HG02840 (cell line): Measurements from ENCODE around the gene FEZ2.

ENCODE experiments used
- ATAC-seq: cut with Tn5 transposase; IDR thresholded peaks from one replicate; pipeline ENCODE4 v1.9.1; 2021; ENCODE audit warnings: mild to moderate bottlenecking, moderate library complexity, moderate number of reproducible peaks; ENCODE audit not compliant: unreplicated experiment, low FRiP score

FEZ2 gene

GRCh38 chr2:36587556-36587955 lies 10.4 kb downstream of the FEZ2 start:
- ATAC-seq = no peak

DNA sequence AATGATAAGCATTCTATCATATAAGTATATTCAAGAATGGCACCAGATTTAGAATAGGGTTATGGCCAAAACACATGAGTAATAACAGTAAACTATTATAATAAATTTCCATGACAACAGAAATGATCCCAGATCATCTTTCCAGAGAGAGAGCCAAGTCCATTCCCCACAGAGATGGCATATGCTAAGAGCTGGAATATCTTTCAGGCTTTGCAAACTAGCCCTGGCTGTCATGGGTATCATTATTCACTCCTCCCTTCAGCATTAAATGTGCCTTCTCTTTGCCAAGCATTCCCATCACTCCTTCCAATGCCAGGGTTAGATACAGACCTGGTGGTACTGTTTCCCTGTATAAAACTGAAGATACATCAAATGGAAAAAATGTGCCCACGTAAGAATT lies 10.9 kb downstream of the FEZ2 start:
- no peak for ATAC-seq

DNA sequence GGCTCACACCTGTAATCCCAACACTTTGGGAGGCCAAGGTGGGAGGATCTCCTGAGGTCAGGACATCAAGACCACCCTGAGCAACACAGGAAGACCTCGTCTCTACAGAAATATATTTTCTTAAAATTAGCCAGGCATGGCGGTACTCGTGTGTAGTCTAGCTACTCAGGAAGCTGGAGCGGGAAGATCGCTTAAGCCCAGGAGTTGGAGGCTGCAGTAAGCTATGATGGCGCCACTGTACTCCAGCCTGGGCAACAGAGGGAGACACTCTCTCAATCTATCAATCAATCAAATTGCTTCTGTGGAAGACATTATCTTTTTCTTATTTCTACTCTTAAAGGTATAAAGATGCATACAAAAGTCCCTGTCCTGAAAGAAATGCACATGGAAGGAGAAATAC lies 11.3 kb downstream of the FEZ2 start:
- no peak for ATAC-seq

GRCh38 chr2:36584148-36584794 lies 13.7 kb downstream of the FEZ2 start:
- ATAC-seq = no peak

DNA sequence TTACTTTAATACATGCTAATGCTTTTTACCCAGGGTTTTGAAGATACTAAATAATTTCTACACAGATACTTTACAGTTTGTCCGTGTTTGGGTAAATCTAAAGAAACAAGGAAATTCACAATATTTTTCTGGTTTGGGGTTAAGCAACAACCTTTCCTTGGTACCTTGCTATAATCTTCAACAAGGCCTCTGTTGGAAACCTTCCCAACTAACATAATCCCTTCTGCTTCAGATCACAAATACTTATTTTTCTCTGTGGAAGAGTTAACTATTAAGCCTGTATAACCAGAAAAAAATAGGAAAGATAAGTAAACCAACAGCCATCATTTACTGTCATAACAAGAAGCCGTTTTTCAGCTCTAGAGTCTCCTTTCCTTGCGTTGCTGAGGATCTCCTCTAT lies 15.0 kb downstream of the FEZ2 start:
- no peak for ATAC-seq

GRCh38 chr2:36582538-36582937 lies 15.4 kb downstream of the FEZ2 start:
- ATAC-seq = no peak

GRCh38 chr2:36579297-36579664 lies 18.7 kb downstream of the FEZ2 start:
- ATAC-seq = no peak

DNA sequence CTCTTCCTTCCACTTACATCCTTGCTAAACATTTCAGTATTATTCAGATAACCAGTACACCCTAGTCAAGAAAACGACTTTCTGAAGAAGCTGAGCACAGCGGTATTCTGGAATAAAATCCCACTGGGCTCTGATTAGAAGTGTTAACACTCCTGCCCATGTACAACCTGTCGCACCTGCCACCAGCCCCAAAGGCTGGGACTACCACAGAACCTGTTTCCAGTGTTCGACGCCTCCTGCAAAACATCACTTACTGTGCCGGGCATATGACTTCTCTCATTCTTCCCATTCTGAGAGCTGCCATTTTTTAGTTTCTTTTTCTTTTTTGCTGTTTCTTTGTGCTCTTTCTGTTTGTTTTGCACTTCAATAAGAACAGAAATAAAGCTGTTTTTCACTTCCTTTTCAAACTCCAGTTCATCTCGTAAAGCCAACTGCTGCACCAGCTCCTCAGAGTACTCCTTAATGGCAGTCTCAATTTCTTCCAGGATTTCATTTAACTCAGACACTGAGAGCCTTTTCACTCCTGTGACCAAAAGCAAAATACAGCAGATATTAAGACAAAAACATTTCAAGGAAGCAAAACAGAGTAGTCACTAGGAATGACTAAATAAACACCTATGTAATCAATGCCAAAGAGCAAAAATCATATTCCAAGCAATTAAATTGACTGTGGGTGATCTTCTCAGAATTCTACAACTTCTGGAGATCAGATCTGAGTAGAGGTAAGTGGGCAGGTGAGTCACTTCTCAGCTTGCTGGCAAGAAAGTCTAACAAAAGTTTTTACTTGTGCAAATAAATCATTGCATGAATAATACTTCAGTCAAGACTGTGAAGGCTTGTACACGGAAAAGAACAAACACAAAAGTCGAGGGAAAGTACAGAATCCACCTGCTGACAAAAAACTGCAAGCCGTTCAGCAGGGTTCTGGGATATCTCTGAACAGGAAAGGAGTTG lies 19.3 kb downstream of the FEZ2 start:
- no peak for ATAC-seq

- ATAC-seq = no peak
Measured at GRCh38 chr2:36577884-36578283, 20.1 kb downstream of the FEZ2 start.

DNA sequence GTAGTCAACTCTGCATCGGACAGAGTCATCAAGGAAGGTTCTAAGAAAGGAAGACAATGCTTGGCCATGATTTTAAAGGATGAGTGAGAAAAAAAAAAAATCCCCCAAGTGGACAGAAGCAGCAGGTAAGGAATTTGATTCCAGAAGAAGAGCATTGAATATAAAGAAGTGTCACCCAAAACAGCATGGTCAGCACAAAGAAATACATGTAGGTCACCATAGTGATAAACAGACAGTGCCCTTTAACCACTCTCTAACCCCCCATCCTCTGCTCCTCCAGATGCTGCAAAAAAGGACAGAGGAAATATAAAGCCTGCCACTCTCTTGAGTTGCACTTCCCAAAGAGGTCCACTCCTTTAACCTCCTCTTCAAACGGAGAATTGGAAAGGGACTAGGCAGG lies 23.4 kb downstream of the FEZ2 start:
- ATAC-seq = no peak

GRCh38 chr2:36573165-36573564 lies 24.8 kb downstream of the FEZ2 start:
- ATAC-seq = no peak

DNA sequence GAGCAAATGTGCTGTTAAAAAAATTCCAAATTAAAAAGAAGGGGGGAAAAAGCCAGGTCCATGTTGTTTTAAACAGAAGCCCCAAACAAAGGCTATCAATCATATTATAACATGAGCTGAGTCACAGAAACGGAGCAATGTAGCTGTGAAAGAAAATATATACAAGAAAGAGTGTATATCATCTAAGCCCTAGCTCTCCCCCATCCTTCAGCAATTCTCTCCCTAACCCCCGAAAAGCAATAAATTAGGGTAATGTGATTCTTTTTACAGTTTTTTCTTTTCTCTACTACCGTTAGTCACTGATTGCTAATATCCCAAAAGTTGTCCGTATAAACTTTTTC lies 25.3 kb downstream of the FEZ2 start:
- ATAC-seq = no peak

DNA sequence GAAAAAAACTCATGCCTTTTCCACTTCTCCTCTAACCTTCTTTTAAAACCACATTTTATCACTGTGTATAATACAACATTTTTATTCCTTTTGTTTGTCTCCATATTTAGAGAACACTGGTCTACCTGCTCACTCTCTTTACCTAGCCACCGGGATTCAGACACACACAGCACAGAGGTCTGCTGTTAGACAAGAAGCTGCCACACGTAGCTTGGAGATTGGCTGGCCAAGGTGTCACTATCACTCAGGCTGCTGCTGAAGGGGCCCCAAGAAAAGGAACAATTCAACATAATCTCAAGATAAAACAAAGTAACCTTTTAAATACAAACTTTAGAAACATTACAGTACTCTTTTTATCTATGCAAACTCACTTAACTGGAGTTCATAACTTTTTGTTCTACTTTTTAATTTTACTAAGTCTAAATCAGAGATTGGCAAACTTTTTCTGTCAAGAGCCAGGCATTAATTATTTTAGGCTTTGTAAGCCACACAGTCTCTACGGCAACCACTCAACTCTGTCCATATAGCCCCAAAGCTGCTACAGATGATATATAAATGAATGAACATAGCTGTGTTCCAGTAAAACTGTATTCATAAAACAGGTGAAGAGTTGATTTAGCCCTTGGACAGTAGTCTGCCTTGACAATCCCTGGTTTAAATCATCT lies 25.8 kb downstream of the FEZ2 start:
- no peak for ATAC-seq

- ATAC-seq = no peak
Measured at GRCh38 chr2:36570416-36570815, 27.6 kb downstream of the FEZ2 start.

GRCh38 chr2:36569267-36569856 lies 28.6 kb downstream of the FEZ2 start:
- ATAC-seq = no peak

DNA sequence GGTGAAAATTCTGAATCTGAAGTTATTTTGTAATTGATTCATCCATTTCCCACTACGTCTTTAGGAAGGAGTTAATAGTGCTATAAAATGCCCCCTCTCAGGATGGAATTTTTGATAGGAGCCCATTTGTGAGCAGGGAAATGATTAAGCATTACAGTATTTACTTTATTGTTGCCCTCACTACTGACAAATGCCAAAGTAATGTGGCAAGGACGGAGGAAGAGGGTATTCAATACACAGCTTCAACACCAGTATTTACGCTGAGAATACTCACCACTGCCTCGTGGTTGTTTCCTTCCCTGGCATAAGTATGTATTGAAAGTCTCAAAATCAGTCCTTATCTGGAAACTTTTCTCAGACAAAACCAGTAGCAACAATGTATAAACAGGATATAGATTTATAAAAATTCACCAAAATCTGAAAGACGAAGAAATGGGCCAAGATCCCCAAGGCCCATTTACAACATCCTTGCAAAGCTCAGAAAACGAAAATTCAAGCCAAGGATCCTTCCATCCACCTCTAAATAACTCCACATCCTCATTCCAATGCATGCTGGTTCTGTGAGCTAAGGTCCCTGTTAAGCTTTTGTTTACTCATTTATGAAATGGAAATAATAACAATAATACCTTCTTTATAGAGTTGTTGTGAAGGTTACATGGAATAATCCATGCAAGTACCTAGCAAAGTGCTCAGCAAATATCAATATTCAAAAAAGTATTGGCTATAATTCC lies 29.3 kb downstream of the FEZ2 start:
- no peak for ATAC-seq

DNA sequence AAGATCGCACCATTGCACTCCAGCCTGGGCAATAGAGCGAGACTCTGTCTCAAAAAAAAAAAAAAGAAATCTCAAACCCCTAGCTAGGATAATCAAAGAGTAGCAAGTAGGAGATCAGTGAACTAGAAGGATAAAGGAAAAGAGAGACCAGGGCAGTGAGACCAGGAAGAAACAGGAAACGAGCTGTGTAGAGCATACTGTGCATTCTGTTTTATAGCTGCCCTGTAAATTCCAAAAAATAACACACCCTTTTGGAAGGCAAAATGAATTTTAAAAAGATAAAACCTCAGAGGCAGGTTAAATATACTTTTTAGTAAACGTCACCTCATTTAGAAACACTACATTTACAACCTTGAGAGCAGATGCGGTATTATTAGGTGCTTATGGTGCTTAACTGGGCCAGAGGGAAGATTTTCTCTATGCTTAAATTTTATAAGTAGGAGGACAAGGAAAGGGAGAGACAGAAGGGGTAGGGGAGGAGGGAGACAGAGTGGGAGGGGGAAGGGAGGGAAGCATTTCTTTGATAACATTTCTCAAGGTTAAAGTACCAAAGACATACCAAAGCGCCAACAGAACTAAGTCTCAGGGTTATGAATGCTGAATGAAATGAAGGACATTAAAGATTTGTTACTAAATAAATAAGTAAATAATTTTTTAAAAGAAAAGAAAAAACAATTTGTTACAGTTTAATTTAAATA lies 30.1 kb downstream of the FEZ2 start:
- no peak for ATAC-seq

- no peak for ATAC-seq
Measured at GRCh38 chr2:36566887-36567286, 31.1 kb downstream of the FEZ2 start.

DNA sequence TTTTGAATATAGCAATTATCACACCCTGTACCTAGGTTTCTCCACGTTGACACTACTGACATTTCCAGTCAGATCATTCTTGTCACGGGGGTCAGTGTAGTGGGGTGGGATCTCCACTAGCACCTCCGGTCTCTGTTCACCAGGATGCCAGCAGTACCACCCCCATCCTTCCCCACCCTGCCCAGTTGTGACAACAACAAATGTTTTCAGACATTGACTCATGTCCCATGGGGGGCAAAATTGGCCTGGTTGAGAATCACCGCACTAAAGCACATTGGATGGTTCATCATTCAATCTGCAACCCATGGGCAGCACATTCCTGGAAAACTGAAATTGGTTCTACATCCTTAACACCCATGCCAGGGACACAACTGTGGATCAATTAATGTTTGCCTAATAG lies 32.3 kb downstream of the FEZ2 start:
- no peak for ATAC-seq

DNA sequence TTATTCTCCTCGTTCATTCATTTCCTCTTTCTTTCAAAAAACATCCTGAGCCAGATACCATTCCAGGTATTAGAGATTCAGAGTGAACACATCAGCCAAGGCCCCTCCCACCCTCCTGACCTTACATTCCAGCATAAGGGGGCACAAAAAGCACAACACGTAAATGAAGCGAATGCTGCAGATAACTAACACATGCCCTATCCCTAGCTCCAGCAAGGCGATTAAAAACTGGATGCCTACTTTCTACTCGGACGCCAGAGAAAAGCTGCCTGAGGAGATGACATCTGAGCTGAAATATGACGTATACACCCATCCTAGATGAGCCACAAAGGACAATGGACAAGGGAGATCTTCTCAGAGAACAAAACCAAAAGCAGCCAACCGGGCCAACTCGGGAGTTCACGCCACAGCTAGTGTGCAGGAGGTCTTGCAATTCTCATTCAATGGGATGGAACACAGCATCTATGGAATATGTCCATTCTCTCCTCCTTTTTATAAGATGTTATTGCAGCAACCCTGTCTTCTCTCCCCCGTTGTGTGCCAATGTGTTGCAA lies 33.5 kb downstream of the FEZ2 start:
- no peak for ATAC-seq
